ENCODE results near the gene DDX39A.

DDX39A gene

GRCh38 chr19:14435320-14436050 is 16.3 kb upstream of the DDX39A start:
- Histone ChIP-seq H3K27ac (ENCODE audit: low read depth, low read length) (peak overlapping the region; percentile 82), H3K9me3 (ENCODE audit: control insufficient read depth in 5 of 5, low read length in 5 of 5) (no peaks in the 10 kb centered on the region), H3K27me3 (ENCODE audit: control insufficient read depth in 5 of 5, insufficient read depth in 4 of 5, low read length in 5 of 5) (no peaks in the 10 kb centered on the region), H3K4me1 (ENCODE audit: control insufficient read depth in 5 of 5, insufficient read depth in 5 of 5, low read length in 5 of 5) (peaks cover 6 to 63% (median 52%) of the 10 kb centered on the region in 5 donors), H3K4me3 (ENCODE audit: low read depth in 1 of 5, low read length in 5 of 5) (peak overlapping the region in 3 of 5 donors; percentile 76 to 81 (median 78)), H3K36me3 (ENCODE audit: control insufficient read depth in 5 of 5, insufficient read depth in 5 of 5, low read length in 5 of 5) (peaks cover 0 to 5% (median 0%) of the 10 kb centered on the region in 5 donors), H3K9ac (ENCODE audit: low read length in 5 of 5) (peak overlapping the region in 3 of 5 donors; percentile 51 to 90 (median 90))

GRCh38 chr19:14434543-14435319 is 15.6 kb upstream of the DDX39A start:
- peak overlapping the region; percentile 82 for H3K27ac ChIP-seq (ENCODE audit: low read depth, low read length)
- no peaks in the 10 kb centered on the region for H3K9me3 ChIP-seq (ENCODE audit: control insufficient read depth in 5 of 5, low read length in 5 of 5)
- H3K36me3 ChIP-seq (ENCODE audit: control insufficient read depth in 5 of 5, insufficient read depth in 5 of 5, low read length in 5 of 5): peaks cover 0 to 5% (median 0%) of the 10 kb centered on the region in 5 donors
- peak overlapping the region; percentile 52 to 81 (median 76) for H3K4me3 ChIP-seq (ENCODE audit: low read depth in 1 of 5, low read length in 5 of 5)
- H3K4me1 ChIP-seq (ENCODE audit: control insufficient read depth in 5 of 5, insufficient read depth in 5 of 5, low read length in 5 of 5): peaks cover 6 to 56% (median 45%) of the 10 kb centered on the region in 5 donors
- peak overlapping the region; percentile 70 to 90 (median 90) for H3K9ac ChIP-seq (ENCODE audit: low read length in 5 of 5)
- H3K27me3 ChIP-seq (ENCODE audit: control insufficient read depth in 5 of 5, insufficient read depth in 4 of 5, low read length in 5 of 5): no peaks in the 10 kb centered on the region

- Histone ChIP-seq H3K9me3 (ENCODE audit: control insufficient read depth in 5 of 5, low read length in 5 of 5) (no peaks in the 10 kb centered on the region), H3K27me3 (ENCODE audit: control insufficient read depth in 5 of 5, insufficient read depth in 4 of 5, low read length in 5 of 5) (no peaks in the 10 kb centered on the region), H3K4me1 (ENCODE audit: control insufficient read depth in 5 of 5, insufficient read depth in 5 of 5, low read length in 5 of 5) (peaks cover 2 to 47% (median 37%) of the 10 kb centered on the region in 5 donors), H3K36me3 (ENCODE audit: control insufficient read depth in 5 of 5, insufficient read depth in 5 of 5, low read length in 5 of 5) (peaks cover 0 to 4% (median 0%) of the 10 kb centered on the region in 5 donors), H3K27ac (ENCODE audit: low read depth, low read length) (peak overlapping the region; percentile 82), H3K9ac (ENCODE audit: low read length in 5 of 5) (peak overlapping the region; percentile 56 to 90 (median 90)), H3K4me3 (ENCODE audit: low read depth in 1 of 5, low read length in 5 of 5) (peak overlapping the region; percentile 52 to 82 (median 78))
Measured at GRCh38 chr19:14433554-14434501, 14.7 kb upstream of the DDX39A start.

GRCh38 chr19:14432791-14433553 is 13.8 kb upstream of the DDX39A start, which contains the start of gene PKN1:
TSS of gene PKN1 (plus strand) at chr19:14433306. CDS start at chr19:14433522, 216 bp downstream.
- Histone ChIP-seq H3K9ac (ENCODE audit: low read length in 5 of 5) (peak within 1 kb of the TSS; percentile 56 to 90 (median 90)), H3K36me3 (ENCODE audit: control insufficient read depth in 5 of 5, insufficient read depth in 5 of 5, low read length in 5 of 5) (peaks cover 0 to 4% (median 0%) of the 10 kb centered on the region in 5 donors), H3K27ac (ENCODE audit: low read depth, low read length) (peak within 1 kb of the TSS; percentile 82), H3K27me3 (ENCODE audit: control insufficient read depth in 5 of 5, insufficient read depth in 4 of 5, low read length in 5 of 5) (no peaks in the 10 kb centered on the region), H3K4me3 (ENCODE audit: low read depth in 1 of 5, low read length in 5 of 5) (peak within 1 kb of the TSS; percentile 52 to 82 (median 78)), H3K4me1 (ENCODE audit: control insufficient read depth in 5 of 5, insufficient read depth in 5 of 5, low read length in 5 of 5) (peaks cover 2 to 42% (median 35%) of the 10 kb centered on the region in 5 donors), H3K9me3 (ENCODE audit: control insufficient read depth in 5 of 5, low read length in 5 of 5) (no peaks in the 10 kb centered on the region)

- no peaks in the 10 kb centered on the region for H3K36me3 ChIP-seq (ENCODE audit: control insufficient read depth in 5 of 5, insufficient read depth in 5 of 5, low read length in 5 of 5)
- H3K9me3 ChIP-seq (ENCODE audit: control insufficient read depth in 5 of 5, low read length in 5 of 5): no peaks in the 10 kb centered on the region
- H3K27ac ChIP-seq (ENCODE audit: low read depth, low read length): no peak overlapping the region
- H3K4me1 ChIP-seq (ENCODE audit: control insufficient read depth in 5 of 5, insufficient read depth in 5 of 5, low read length in 5 of 5): peaks cover 2 to 36% (median 32%) of the 10 kb centered on the region in 5 donors
- H3K27me3 ChIP-seq (ENCODE audit: control insufficient read depth in 5 of 5, insufficient read depth in 4 of 5, low read length in 5 of 5): no peaks in the 10 kb centered on the region
- H3K4me3 ChIP-seq (ENCODE audit: low read depth in 1 of 5, low read length in 5 of 5): no peak overlapping the region
- no peak overlapping the region for H3K9ac ChIP-seq (ENCODE audit: low read length in 5 of 5)
Measured at GRCh38 chr19:14430712-14431111, 11.6 kb upstream of the DDX39A start.

- peaks cover 0 to 18% (median 14%) of the 10 kb centered on the region in 5 donors for H3K4me1 ChIP-seq (ENCODE audit: control insufficient read depth in 5 of 5, insufficient read depth in 5 of 5, low read length in 5 of 5)
- no peaks in the 10 kb centered on the region for H3K9me3 ChIP-seq (ENCODE audit: control insufficient read depth in 5 of 5, low read length in 5 of 5)
- H3K27me3 ChIP-seq (ENCODE audit: control insufficient read depth in 5 of 5, insufficient read depth in 4 of 5, low read length in 5 of 5): no peaks in the 10 kb centered on the region
- no peak overlapping the region for H3K27ac ChIP-seq (ENCODE audit: low read depth, low read length)
- no peaks in the 10 kb centered on the region for H3K36me3 ChIP-seq (ENCODE audit: control insufficient read depth in 5 of 5, insufficient read depth in 5 of 5, low read length in 5 of 5)
- H3K4me3 ChIP-seq (ENCODE audit: low read depth in 1 of 5, low read length in 5 of 5): no peak overlapping the region
- no peak overlapping the region for H3K9ac ChIP-seq (ENCODE audit: low read length in 5 of 5)
Measured at GRCh38 chr19:14428882-14429416, 9.8 kb upstream of the DDX39A start.

- Histone ChIP-seq H3K9me3 (ENCODE audit: control insufficient read depth in 5 of 5, low read length in 5 of 5) (no peaks in the 10 kb centered on the region), H3K36me3 (ENCODE audit: control insufficient read depth in 5 of 5, insufficient read depth in 5 of 5, low read length in 5 of 5) (no peaks in the 10 kb centered on the region), H3K4me3 (ENCODE audit: low read depth in 1 of 5, low read length in 5 of 5) (no peak overlapping the region), H3K9ac (ENCODE audit: low read length in 5 of 5) (no peak overlapping the region), H3K4me1 (ENCODE audit: control insufficient read depth in 5 of 5, insufficient read depth in 5 of 5, low read length in 5 of 5) (peaks cover 0 to 12% (median 6%) of the 10 kb centered on the region in 5 donors), H3K27ac (ENCODE audit: low read depth, low read length) (no peak overlapping the region), H3K27me3 (ENCODE audit: control insufficient read depth in 5 of 5, insufficient read depth in 4 of 5, low read length in 5 of 5) (no peaks in the 10 kb centered on the region)
Measured at GRCh38 chr19:14427461-14427860, 8.3 kb upstream of the DDX39A start.

- Histone ChIP-seq H3K9me3 (ENCODE audit: control insufficient read depth in 5 of 5, low read length in 5 of 5) (no peaks in the 10 kb centered on the region), H3K27me3 (ENCODE audit: control insufficient read depth in 5 of 5, insufficient read depth in 4 of 5, low read length in 5 of 5) (no peaks in the 10 kb centered on the region), H3K36me3 (ENCODE audit: control insufficient read depth in 5 of 5, insufficient read depth in 5 of 5, low read length in 5 of 5) (no peaks in the 10 kb centered on the region), H3K27ac (ENCODE audit: low read depth, low read length) (no peak overlapping the region), H3K4me1 (ENCODE audit: control insufficient read depth in 5 of 5, insufficient read depth in 5 of 5, low read length in 5 of 5) (peaks cover 0 to 5% (median 0%) of the 10 kb centered on the region in 5 donors), H3K9ac (ENCODE audit: low read length in 5 of 5) (no peak overlapping the region), H3K4me3 (ENCODE audit: low read depth in 1 of 5, low read length in 5 of 5) (no peak overlapping the region)
Measured at GRCh38 chr19:14425696-14426138, 6.6 kb upstream of the DDX39A start.

GRCh38 chr19:14418856-14419105 is 360 bp downstream of the DDX39A start:
- Histone ChIP-seq H3K4me3 (ENCODE audit: low read depth in 1 of 5, low read length in 5 of 5) (peak overlapping the region; percentile 70 to 82 (median 79)), H3K36me3 (ENCODE audit: control insufficient read depth in 5 of 5, insufficient read depth in 5 of 5, low read length in 5 of 5) (peaks cover 0 to 5% (median 3%) of the 10 kb centered on the region in 5 donors), H3K27ac (ENCODE audit: low read depth, low read length) (peak overlapping the region; percentile 89), H3K9me3 (ENCODE audit: control insufficient read depth in 5 of 5, low read length in 5 of 5) (no peaks in the 10 kb centered on the region), H3K9ac (ENCODE audit: low read length in 5 of 5) (peak overlapping the region; percentile 38 to 89 (median 86)), H3K4me1 (ENCODE audit: control insufficient read depth in 5 of 5, insufficient read depth in 5 of 5, low read length in 5 of 5) (peaks cover 2 to 43% (median 38%) of the 10 kb centered on the region in 5 donors), H3K27me3 (ENCODE audit: control insufficient read depth in 5 of 5, insufficient read depth in 4 of 5, low read length in 5 of 5) (no peaks in the 10 kb centered on the region)
